GM12872 (cell line): ENCODE results near the gene MOV10L1.

Source experiments
- TF ChIP-seq, protein P1 (sequence below): IDR thresholded peaks from 3 replicates; pipeline ENCODE4 v1.5.1; 2011; ENCODE audit warnings: low read depth, mild to moderate bottlenecking, low read length, moderate library complexity; ENCODE audit not compliant: insufficient read depth

The MOV10L1 gene

DNA sequence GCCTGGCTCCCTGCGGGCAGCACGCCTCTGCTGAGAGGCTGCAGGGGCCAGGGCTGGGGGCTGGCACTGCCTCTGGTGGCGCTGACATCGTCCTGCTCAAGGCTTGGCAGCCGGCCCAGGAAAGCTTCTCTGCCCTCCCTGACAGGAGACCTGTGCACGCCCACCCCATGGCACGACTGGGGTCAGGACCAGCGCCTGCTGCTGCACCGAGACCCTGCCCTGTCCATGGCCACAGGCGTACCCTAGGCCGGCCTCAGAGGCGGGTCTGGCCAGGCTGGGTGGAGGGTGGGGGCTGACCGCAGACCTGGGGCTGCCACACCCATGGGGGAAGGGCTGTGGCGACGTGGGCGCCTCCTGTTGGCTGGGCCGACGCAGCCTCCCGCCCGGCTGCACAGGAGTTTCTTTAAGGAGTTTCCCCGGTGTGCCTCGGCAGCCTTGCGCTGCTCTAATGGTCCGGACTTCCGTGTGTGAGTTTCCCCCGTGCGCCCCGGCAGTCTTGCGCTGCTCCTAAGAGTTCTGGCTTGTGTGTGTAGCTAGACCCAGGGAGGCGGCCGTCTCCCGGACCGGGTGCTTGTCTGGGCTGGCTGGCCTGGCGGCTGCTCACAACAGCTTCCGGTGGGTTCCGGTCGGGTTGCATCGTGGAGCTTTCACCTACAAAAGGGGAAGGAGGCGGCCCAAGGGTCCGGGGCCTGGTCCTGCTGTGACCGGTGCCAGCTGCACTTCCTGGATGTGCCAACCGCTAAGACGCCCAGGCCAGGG is 100.6 kb downstream of the MOV10L1 start:
- TF ChIP-seq, protein P1, sequence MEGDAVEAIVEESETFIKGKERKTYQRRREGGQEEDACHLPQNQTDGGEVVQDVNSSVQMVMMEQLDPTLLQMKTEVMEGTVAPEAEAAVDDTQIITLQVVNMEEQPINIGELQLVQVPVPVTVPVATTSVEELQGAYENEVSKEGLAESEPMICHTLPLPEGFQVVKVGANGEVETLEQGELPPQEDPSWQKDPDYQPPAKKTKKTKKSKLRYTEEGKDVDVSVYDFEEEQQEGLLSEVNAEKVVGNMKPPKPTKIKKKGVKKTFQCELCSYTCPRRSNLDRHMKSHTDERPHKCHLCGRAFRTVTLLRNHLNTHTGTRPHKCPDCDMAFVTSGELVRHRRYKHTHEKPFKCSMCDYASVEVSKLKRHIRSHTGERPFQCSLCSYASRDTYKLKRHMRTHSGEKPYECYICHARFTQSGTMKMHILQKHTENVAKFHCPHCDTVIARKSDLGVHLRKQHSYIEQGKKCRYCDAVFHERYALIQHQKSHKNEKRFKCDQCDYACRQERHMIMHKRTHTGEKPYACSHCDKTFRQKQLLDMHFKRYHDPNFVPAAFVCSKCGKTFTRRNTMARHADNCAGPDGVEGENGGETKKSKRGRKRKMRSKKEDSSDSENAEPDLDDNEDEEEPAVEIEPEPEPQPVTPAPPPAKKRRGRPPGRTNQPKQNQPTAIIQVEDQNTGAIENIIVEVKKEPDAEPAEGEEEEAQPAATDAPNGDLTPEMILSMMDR: peak; percentile 45; the same call in 2 of the 3 replicates

DNA sequence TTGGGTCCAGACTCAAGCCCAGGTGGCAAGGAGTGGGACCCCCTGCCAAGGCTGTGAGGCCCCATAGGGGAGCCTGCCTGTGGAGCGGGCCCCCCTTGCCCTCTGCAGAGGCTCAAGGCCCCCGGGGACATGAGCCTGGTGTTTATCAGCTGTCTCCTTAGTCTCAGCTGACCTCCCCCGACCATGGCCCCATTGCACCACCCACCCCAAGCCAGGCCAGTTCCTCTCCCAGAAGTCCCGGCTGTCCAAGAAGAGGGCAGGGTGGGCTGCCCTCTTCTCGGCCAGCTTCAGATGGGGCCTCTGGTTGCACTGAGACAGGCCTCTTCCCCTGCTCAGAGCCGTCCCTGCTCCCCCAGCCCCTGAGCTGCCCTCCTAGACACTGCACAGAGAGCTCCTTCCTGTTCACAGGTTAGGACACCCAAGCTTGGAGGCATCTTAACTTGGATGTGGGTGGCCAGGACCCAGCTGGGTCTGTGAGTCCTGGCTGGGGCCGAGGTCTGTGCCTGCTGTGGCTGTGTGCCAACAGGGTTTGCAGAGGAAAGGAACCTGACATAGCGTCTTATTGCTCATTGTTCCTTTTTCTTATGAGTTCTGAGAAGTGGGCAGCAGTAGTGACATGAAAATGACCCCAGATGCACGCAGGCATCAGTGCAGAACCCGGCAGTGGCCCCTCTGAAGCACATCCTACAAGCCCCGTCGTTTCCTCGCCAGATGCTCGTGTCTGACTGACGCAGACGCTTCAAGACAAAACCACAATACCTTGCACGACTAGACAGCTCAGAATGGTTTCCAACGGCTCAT is 101.3 kb downstream of the MOV10L1 start:
- TF ChIP-seq, protein P1: no peak

DNA sequence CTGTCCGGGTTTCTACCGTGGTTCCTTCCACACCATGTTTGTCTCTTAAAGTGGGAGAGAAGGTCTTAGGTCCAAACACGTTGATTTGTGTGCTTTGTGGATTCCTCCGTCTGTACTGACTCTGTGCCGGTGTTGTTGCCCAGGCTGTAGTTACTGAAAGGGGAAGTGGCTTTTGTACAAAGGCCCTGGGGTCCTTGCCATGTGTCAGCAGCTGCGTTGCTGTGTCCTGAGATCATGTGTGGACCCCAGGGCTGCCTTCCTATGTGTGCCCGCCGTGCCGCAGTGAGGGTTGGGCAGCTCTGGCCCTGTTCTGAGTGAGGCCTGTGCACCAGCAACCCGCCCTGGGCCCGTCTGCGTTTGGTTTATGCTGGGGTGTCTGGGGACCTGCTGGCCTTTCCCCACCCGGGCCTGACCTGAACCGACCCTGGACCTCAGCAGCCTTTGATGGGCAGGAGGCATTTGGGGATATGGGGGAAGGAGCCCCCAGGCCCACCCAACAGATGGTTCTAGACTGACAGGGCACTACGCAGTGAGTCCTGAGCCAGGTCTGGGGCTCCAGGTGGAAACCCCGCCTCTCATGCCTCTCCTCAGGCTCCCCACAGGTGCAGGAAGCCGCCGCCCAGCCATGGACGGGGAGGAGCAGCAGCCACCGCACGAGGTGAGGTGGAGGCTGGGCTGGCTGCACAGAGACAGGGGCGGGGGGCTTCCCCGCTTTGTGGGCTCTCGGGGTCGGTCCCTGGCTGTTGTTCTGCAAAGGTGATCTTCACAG is 102.8 kb downstream of the MOV10L1 start:
- TF ChIP-seq, protein P1: no peak

DNA sequence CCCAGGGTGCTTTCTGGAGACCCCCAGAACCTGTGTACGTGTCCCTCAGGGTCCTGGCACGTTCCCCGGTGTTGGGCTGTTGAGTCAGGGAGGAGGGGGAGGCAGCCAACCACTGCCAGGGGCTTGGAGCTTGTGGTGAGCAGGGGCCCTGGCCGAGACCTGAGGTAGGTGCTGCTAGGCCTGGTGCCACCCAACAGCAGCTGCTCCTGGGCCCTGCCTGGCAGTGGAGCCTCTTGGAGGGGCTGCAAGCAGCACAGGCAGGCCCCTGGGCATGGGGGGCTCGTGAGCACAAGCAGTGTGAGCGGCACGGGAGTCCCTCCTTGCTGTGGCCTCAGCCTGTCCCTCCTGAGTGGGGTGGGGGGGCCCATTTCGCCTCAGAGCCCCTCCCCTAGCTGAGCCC is 103.8 kb downstream of the MOV10L1 start:
- TF ChIP-seq, protein P1: no peak

DNA sequence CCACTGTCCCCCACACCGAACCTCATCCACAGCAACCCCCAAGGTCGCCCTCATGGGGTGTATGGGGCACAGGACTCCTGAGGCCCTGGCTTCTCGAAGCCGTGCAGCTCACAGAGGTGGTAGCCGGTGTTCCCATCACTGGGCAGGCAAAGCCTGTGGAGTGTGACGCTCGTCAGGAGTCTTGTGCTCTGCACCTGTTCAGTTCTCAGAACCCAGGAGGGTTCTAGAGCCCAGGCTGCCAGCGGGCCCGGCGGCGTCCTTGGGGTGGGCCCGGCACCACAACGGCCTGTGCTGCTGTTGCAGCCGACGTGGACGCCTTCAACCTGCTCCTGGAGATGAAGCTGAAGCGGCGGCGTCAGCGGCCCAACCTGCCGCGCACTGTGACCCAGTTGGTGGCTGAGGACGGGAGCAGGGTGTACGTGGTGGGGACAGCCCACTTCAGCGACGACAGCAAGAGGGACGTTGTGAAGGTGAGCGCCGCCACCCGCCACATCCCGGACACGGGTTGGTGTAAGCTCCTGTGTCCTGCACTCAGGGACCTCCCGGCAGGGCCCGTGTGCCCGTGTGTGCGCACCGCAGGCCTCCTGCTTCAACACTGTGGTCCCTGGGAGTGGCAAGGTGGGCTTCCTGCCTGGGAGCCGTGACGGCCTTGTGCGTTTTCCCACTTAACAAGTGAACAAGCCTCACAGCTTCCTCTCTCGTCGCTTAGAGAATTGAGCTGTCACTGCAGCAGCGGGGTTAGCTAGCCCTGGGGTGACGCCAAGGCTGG is 104.4 kb downstream of the MOV10L1 start:
- TF ChIP-seq, protein P1: no peak

DNA sequence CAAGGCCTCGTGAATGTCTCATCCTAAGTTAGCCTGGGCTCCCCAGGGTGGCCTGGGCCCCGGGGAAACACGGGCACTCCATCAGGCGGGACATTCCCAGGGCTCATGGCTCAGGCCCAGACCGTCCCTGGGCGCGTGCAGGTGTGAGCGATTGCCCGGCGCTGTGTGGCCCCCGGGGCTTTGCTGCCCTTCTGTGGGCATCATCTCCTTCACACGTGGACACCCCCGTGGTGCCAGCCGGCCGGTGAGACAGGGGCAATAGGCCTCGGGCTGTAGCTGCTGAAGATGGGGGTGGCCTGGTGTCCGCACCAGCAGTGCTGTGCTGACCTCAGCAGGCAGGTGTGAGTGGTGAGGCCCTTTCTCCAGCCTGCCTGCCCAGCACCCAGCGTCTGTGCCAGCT is 106.5 kb downstream of the MOV10L1 start:
- TF ChIP-seq, protein P1: no peak
